ENCODE measurements around the gene CLMN. TPM values are rescaled to one million over a fixed set of nuclear protein-coding genes. Genes with fewer than 3 reads are reported as not detected.
A peak's percentile ranks its signal among the peaks of the same experiment; 100 is the strongest.

CLMN gene
- 1.5 and 1.8 TPM in 2 replicates for total RNA-seq (2014; rRNA removed; shearing (Covaris generic))

- no peak for DNase-seq (ENCODE audit: low spot score)
Measured at GRCh38 chr14:95319312-95320077, at the start of gene CLMN. Gene CLMN (minus strand): TSS chr14:95319908. CDS start chr14:95319792, 116 bp downstream.

DNA sequence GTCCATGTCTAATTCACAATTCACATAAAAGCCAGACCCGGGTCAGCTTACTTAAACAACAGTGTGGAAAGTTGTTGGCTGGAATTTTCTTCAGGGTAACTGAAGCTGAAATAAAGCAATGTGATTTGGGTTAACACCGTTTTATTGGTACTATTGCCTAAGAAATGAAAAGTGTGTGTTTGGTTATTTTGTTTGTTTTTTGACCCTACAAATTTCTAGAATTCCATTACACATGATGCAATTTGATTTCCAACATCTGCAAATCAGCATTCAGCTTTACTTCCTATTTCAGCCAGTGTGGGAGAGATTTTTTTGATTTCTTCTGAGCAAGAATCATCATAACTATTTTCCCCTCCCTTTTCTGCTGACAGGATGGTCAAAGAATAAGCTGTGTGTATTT is 45.7 kb upstream of the CLMN start:
- DNase-seq (ENCODE audit: low spot score): no peak

- no peak for DNase-seq (ENCODE audit: low spot score)
Measured at GRCh38 chr14:95364481-95365209, 44.9 kb upstream of the CLMN start.

- DNase-seq (ENCODE audit: low spot score): no peak
Measured at GRCh38 chr14:95363468-95363954, 43.8 kb upstream of the CLMN start.

DNA sequence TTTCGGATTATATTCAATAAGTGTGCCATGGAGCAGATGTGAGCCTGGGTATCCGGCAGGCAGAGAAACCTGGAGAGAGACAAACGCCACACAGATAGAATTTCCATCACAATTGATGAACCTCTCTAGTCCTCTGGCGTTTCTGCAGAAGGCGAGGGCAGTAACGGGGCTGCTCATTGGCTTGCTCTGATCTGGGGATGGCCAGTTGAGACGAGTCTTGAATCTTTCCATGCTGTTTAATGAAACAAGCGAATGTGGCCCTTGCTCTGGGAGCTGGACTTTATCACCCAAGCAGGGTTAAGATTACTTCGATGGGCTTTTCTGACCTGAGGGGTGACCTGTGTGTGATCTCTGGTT is 42.4 kb upstream of the CLMN start:
- no peak for DNase-seq (ENCODE audit: low spot score)

GRCh38 chr14:95361373-95362137 is 41.8 kb upstream of the CLMN start:
- DNase-seq (ENCODE audit: low spot score): no peak

DNA sequence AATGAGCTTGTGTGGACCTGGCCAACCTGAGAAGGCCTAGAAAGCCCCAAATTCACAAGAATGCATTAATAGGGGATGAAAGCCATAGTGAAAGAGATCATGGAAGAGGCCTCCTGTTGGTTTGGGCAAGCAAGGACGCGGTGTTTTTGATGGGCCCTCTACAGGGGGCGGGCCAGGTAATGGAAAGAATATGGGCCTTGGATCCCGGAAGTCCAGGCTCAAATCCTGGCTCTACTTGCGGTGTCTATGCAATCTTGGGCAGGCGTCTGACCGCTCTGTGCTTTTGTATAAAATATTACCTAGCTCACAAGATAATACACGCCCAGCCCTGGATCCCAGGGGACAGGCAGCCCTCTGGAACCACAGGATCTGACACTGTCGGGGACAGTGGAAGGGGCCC is 41.1 kb upstream of the CLMN start:
- DNase-seq (ENCODE audit: low spot score): no peak

GRCh38 chr14:95359994-95360826 is 40.5 kb upstream of the CLMN start:
- DNase-seq (ENCODE audit: low spot score): no peak

DNA sequence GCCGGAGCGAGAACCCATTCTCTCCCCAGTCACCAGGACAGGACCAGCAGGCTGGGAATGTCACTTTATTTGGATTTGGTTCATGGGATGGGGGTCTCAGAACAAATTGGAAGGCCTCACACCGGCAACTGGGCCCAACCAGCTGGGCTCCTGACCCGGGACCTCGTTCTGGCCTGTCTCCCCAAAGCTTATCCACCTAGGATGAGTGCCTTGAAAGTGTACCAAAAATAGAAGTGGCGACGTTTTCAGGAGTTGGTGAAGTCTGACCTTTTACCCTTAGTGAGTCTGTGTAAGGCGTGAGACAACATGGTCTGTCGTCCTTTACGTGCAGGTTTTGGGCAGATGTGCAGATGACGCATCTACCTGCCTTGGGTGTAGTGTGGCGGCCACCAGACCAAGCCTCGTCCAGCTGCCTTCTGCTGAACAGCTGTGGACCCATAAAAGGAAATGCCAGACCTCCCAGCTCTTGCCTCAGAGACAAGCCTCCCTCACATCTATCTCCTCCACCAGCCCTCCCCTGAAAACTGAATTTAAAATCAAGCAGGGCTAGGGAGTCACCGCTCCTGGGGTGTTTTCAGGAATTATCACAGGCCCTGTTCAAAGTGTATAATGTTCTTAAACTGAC is 36.6 kb upstream of the CLMN start:
- no peak for DNase-seq (ENCODE audit: low spot score)

GRCh38 chr14:95355422-95355821 is 35.7 kb upstream of the CLMN start:
- no peak for DNase-seq (ENCODE audit: low spot score)

DNA sequence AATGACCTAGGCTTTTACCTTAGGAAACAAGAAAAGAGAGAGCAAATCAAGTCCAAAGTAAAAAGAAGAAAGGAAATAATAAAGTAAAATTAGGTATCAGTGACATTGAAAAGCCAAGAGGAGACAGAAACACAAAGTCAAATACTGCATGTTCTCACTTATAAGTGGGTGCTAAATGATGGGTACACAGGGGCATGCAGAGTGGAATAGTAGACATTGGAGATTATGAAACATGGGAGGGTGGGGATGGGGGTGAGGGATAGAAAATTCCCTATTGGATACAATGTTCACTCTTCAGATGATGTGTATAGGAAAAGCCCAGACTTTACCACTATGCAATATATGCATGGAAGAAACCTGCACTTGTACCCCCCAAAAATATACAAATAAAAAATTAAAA is 35.1 kb upstream of the CLMN start:
- DNase-seq (ENCODE audit: low spot score): no peak

- DNase-seq (ENCODE audit: low spot score): no peak
Measured at GRCh38 chr14:95353664-95354063, 34.0 kb upstream of the CLMN start.

- DNase-seq (ENCODE audit: low spot score): no peak
Measured at GRCh38 chr14:95353007-95353406, 33.3 kb upstream of the CLMN start.

GRCh38 chr14:95352481-95352880 is 32.8 kb upstream of the CLMN start:
- no peak for DNase-seq (ENCODE audit: low spot score)

DNA sequence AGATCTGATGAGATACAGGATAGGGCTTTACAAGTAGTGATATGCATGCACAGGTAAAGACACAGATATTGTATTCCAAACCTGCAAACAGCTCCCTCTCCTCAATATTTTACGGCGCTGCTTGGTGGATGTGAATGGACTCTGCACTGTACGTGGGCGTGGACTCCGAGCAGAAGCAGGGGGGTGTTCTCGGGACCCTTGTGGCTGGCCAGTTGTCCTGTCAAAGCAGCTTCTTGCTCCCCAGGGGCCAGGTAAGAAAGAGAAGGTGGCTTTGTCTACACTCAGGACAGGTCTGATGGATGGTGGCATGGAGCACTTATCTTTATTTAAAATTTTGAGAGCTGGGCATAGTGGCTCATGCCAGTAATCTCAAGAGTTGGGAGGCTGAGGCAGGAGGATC is 29.5 kb upstream of the CLMN start:
- DNase-seq (ENCODE audit: low spot score): no peak

- DNase-seq (ENCODE audit: low spot score): no peak
Measured at GRCh38 chr14:95348395-95349080, 28.8 kb upstream of the CLMN start.

GRCh38 chr14:95346820-95347219 is 27.1 kb upstream of the CLMN start:
- peak; percentile 0 for DNase-seq (ENCODE audit: low spot score)

- no peak for DNase-seq (ENCODE audit: low spot score)
Measured at GRCh38 chr14:95346266-95346665, 26.6 kb upstream of the CLMN start.

DNA sequence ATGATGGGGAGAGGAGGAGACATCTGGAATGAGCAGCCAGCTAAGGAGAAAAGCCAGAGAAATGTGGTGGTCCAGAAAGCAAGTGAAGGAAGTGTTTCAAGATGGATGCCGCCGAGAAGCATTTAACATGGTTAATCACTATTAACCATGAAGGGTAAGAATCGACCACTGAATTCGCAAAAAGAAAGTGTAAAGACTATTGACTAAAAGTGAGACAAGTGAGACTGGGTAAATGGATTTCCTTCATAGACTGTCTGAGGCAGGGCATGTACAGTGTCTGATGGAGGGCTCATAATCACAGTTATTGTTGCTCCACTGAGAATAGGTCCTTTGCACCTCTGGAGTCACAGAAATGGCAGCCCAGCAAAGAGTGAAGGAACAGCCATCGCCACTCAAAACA is 25.3 kb upstream of the CLMN start:
- DNase-seq (ENCODE audit: low spot score): no peak

GRCh38 chr14:95344536-95344935 is 24.8 kb upstream of the CLMN start:
- no peak for DNase-seq (ENCODE audit: low spot score)
